ELF-1 (cell line): Measurements from ENCODE around the gene DYNLT5.
"Not testable (repeated sequence)": the region's sequence is repeated elsewhere in the genome, so short reads cannot be mapped to it uniquely, and the experiment has no call there.

Experiments
- DNase-seq: peaks from one replicate; pipeline ENCODE4 v3.0.0-alpha.2; 2016; ENCODE audit warnings: low read depth, low spot score

Gene DYNLT5

GRCh38 chr1:66788231-66788939 is 36.1 kb downstream of the DYNLT5 start:
- DNase-seq: no peak

- DNase-seq: no peak
Observed at GRCh38 chr1:66791621-66792610, 39.7 kb downstream of the DYNLT5 start.

- not testable (repeated sequence) for DNase-seq
Observed at GRCh38 chr1:66795839-66796238, 43.6 kb downstream of the DYNLT5 start.

GRCh38 chr1:66809245-66809644 is 57.0 kb downstream of the DYNLT5 start:
- DNase-seq: no peak

- DNase-seq: no peak
Observed at GRCh38 chr1:66809736-66810326, 57.6 kb downstream of the DYNLT5 start.

- no peak for DNase-seq
Observed at GRCh38 chr1:66824771-66825170, 72.5 kb downstream of the DYNLT5 start.
